ENCODE results near the gene CHST11.

CHST11 gene

GRCh38 chr12:104477510-104478390 is 21.0 kb downstream of the CHST11 start:
- Histone ChIP-seq H3K9ac (ENCODE audit: insufficient read length) (no peak overlapping the region), H3K4me3 (no peak overlapping the region), H3K9me3 (ENCODE audit: low read depth, low read length) (no peaks in the 10 kb centered on the region), H3K36me3 (ENCODE audit: insufficient read depth, low read length) (no peaks in the 10 kb centered on the region), H3K27ac (no peak overlapping the region)
- no peak for DNase-seq (ENCODE audit: low read depth, low spot score)
- no peak for TF ChIP-seq FOXP2 (optimal IDR thresholded peaks at IDR 0.05; ENCODE audit: control extremely low read depth, extremely low read length, insufficient read depth)
- TF ChIP-seq EZH2 (IDR thresholded peaks at IDR 0.05) = no peak
- TF ChIP-seq POLR2AphosphoS5 (IDR thresholded peaks at IDR 0.05; ENCODE audit: borderline replicate concordance, low read depth, low read length) = no peak

- no peak for DNase-seq (ENCODE audit: low read depth, low spot score)
- Histone ChIP-seq H3K36me3 (ENCODE audit: insufficient read depth, low read length) (no peaks in the 10 kb centered on the region), H3K9ac (ENCODE audit: insufficient read length) (no peak overlapping the region), H3K4me3 (no peak overlapping the region), H3K9me3 (ENCODE audit: low read depth, low read length) (no peaks in the 10 kb centered on the region), H3K27ac (no peak overlapping the region)
- TF ChIP-seq FOXP2 (optimal IDR thresholded peaks at IDR 0.05; ENCODE audit: control extremely low read depth, extremely low read length, insufficient read depth) (no peak), EZH2 (IDR thresholded peaks at IDR 0.05) (no peak), POLR2AphosphoS5 (IDR thresholded peaks at IDR 0.05; ENCODE audit: borderline replicate concordance, low read depth, low read length) (no peak)
Observed at GRCh38 chr12:104478396-104479122, 21.8 kb downstream of the CHST11 start.

GRCh38 chr12:104479123-104479662 is 22.4 kb downstream of the CHST11 start:
- no peak for DNase-seq (ENCODE audit: low read depth, low spot score)
- H3K9me3 ChIP-seq (ENCODE audit: low read depth, low read length) = no peaks in the 10 kb centered on the region
- no peak overlapping the region for H3K27ac ChIP-seq
- no peak for TF ChIP-seq POLR2AphosphoS5 (IDR thresholded peaks at IDR 0.05; ENCODE audit: borderline replicate concordance, low read depth, low read length)
- no peak for TF ChIP-seq FOXP2 (optimal IDR thresholded peaks at IDR 0.05; ENCODE audit: control extremely low read depth, extremely low read length, insufficient read depth)
- TF ChIP-seq EZH2 (IDR thresholded peaks at IDR 0.05) = no peak
- H3K9ac ChIP-seq (ENCODE audit: insufficient read length) = no peak overlapping the region
- H3K36me3 ChIP-seq (ENCODE audit: insufficient read depth, low read length) = no peaks in the 10 kb centered on the region
- H3K4me3 ChIP-seq = no peak overlapping the region

- TF ChIP-seq EZH2 (IDR thresholded peaks at IDR 0.05) = no peak
- TF ChIP-seq POLR2AphosphoS5 (IDR thresholded peaks at IDR 0.05; ENCODE audit: borderline replicate concordance, low read depth, low read length) = no peak
- no peak for TF ChIP-seq FOXP2 (optimal IDR thresholded peaks at IDR 0.05; ENCODE audit: control extremely low read depth, extremely low read length, insufficient read depth)
- Histone ChIP-seq H3K9ac (ENCODE audit: insufficient read length) (no peak overlapping the region), H3K36me3 (ENCODE audit: insufficient read depth, low read length) (no peaks in the 10 kb centered on the region), H3K27ac (no peak overlapping the region), H3K9me3 (ENCODE audit: low read depth, low read length) (no peaks in the 10 kb centered on the region), H3K4me3 (no peak overlapping the region)
- no peak for DNase-seq (ENCODE audit: low read depth, low spot score)
Observed at GRCh38 chr12:104480012-104480411, 23.3 kb downstream of the CHST11 start.

GRCh38 chr12:104480826-104481440 is 24.2 kb downstream of the CHST11 start:
- no peak for DNase-seq (ENCODE audit: low read depth, low spot score)
- Histone ChIP-seq H3K4me3 (no peak overlapping the region), H3K9ac (ENCODE audit: insufficient read length) (no peak overlapping the region), H3K9me3 (ENCODE audit: low read depth, low read length) (no peaks in the 10 kb centered on the region), H3K27ac (no peak overlapping the region), H3K36me3 (ENCODE audit: insufficient read depth, low read length) (no peaks in the 10 kb centered on the region)
- no peak for TF ChIP-seq FOXP2 (optimal IDR thresholded peaks at IDR 0.05; ENCODE audit: control extremely low read depth, extremely low read length, insufficient read depth)
- TF ChIP-seq POLR2AphosphoS5 (IDR thresholded peaks at IDR 0.05; ENCODE audit: borderline replicate concordance, low read depth, low read length) = no peak
- TF ChIP-seq EZH2 (IDR thresholded peaks at IDR 0.05) = no peak

GRCh38 chr12:104482113-104482512 is 25.4 kb downstream of the CHST11 start:
- no peak for DNase-seq (ENCODE audit: low read depth, low spot score)

GRCh38 chr12:104482748-104483147 is 26.0 kb downstream of the CHST11 start:
- no peak for DNase-seq (ENCODE audit: low read depth, low spot score)
- no peaks in the 10 kb centered on the region for H3K9me3 ChIP-seq (ENCODE audit: low read depth, low read length)
- H3K27ac ChIP-seq = no peak overlapping the region
- no peaks in the 10 kb centered on the region for H3K36me3 ChIP-seq (ENCODE audit: insufficient read depth, low read length)
- no peak overlapping the region for H3K4me3 ChIP-seq
- H3K9ac ChIP-seq (ENCODE audit: insufficient read length) = no peak overlapping the region
- no peak for TF ChIP-seq POLR2AphosphoS5 (IDR thresholded peaks at IDR 0.05; ENCODE audit: borderline replicate concordance, low read depth, low read length)
- TF ChIP-seq EZH2 (IDR thresholded peaks at IDR 0.05) = no peak
- TF ChIP-seq FOXP2 (optimal IDR thresholded peaks at IDR 0.05; ENCODE audit: control extremely low read depth, extremely low read length, insufficient read depth) = no peak

More at GRCh38 chr12:104482113-104482512, 25.4 kb downstream of the CHST11 start:
- Histone ChIP-seq H3K27ac (no peak overlapping the region), H3K36me3 (ENCODE audit: insufficient read depth, low read length) (no peaks in the 10 kb centered on the region), H3K4me3 (no peak overlapping the region), H3K9me3 (ENCODE audit: low read depth, low read length) (no peaks in the 10 kb centered on the region), H3K9ac (ENCODE audit: insufficient read length) (no peak overlapping the region)
- no peak for TF ChIP-seq EZH2 (IDR thresholded peaks at IDR 0.05)
- TF ChIP-seq FOXP2 (optimal IDR thresholded peaks at IDR 0.05; ENCODE audit: control extremely low read depth, extremely low read length, insufficient read depth) = no peak
- TF ChIP-seq POLR2AphosphoS5 (IDR thresholded peaks at IDR 0.05; ENCODE audit: borderline replicate concordance, low read depth, low read length) = no peak

- no peak overlapping the region for H3K27ac ChIP-seq
- no peak overlapping the region for H3K9ac ChIP-seq (ENCODE audit: insufficient read length)
- DNase-seq (ENCODE audit: low read depth, low spot score) = no peak
- no peak overlapping the region for H3K4me3 ChIP-seq
- no peaks in the 10 kb centered on the region for H3K9me3 ChIP-seq (ENCODE audit: low read depth, low read length)
- TF ChIP-seq FOXP2 (optimal IDR thresholded peaks at IDR 0.05; ENCODE audit: control extremely low read depth, extremely low read length, insufficient read depth) (no peak), POLR2AphosphoS5 (IDR thresholded peaks at IDR 0.05; ENCODE audit: borderline replicate concordance, low read depth, low read length) (no peak), EZH2 (IDR thresholded peaks at IDR 0.05) (no peak)
- no peaks in the 10 kb centered on the region for H3K36me3 ChIP-seq (ENCODE audit: insufficient read depth, low read length)
Observed at GRCh38 chr12:104484079-104484478, 27.3 kb downstream of the CHST11 start.
